K562 (cell line): ENCODE data around the gene PGPEP1. TPM values are rescaled to one million over a fixed set of nuclear protein-coding genes. Genes with fewer than 3 reads are reported as not detected.
A peak's percentile ranks its signal among the peaks of the same experiment; 100 is the strongest.

ENCODE experiments used
- ARID3A ChIP-seq: IDR thresholded peaks from 2 replicates; pipeline ENCODE4 v1.6.1; 2012; ENCODE audit warnings: low read depth, low read length, improper control_type of control experiment, borderline replicate concordance
- CLOCK ChIP-seq: fragments of 250-450 bp; sonication (Bioruptor Pico); IDR thresholded peaks from 2 replicates; pipeline ENCODE4 v1.4.0; 2020; ENCODE audit warnings: mild to moderate bottlenecking, moderate library complexity, borderline replicate concordance
- FOXJ2 ChIP-seq: fragments of 200-800 bp; sonication (Bioruptor generic); IDR thresholded peaks from 2 replicates; pipeline ENCODE4 v1.6.1; 2016; ENCODE audit warnings: missing genetic modification characterization, missing compliant biosample characterization
- HNRNPUL1 ChIP-seq: fragments of 200-400 bp; formaldehyde crosslinking; IDR thresholded peaks from 2 replicates; pipeline ENCODE4 v1.6.1; 2017; ENCODE audit warnings: low read length
- KDM4B ChIP-seq, 2 experiments: fragments of 450-650 bp in 1 of 2; sonication (generic) in 1 of 2; IDR thresholded peaks; 2 replicates each; pipeline ENCODE4 v1.6.1; 2016 to 2017; ENCODE audit warnings: borderline replicate concordance in 2 of 2, antibody characterized with exemption in 1 of 2, low read depth in 1 of 2, mild to moderate bottlenecking in 1 of 2
- NR2C2 ChIP-seq, 2 experiments: fragments of 200-800 bp in 1 of 2; sonication (Bioruptor generic) in 1 of 2; sonication (generic) in 1 of 2; formaldehyde crosslinking in 1 of 2; IDR thresholded peaks; 2 replicates each; pipeline versions ENCODE4 v1.6.1 to v1.8.0; 2016 to 2022; ENCODE audit warnings: mild to moderate bottlenecking in 1 of 2, missing compliant biosample characterization in 1 of 2, missing genetic modification characterization in 1 of 2, missing genetic modification reagents in 1 of 2
- PHB2 ChIP-seq: fragments of 450-650 bp; IDR thresholded peaks from 2 replicates; pipeline ENCODE4 v1.6.1; 2017; ENCODE audit warnings: low read depth
- RBBP5 ChIP-seq: fragments of 200-600 bp; sonication (generic); IDR thresholded peaks from 2 replicates; pipeline ENCODE4 v1.6.1; 2012; ENCODE audit warnings: borderline replicate concordance, mild to moderate bottlenecking, low read length, control low read depth, inconsistent platforms; ENCODE audit not compliant: insufficient read depth, poor library complexity, severe bottlenecking
- RBM39 ChIP-seq: fragments of 200-400 bp; formaldehyde crosslinking; optimal IDR thresholded peaks from 2 replicates; pipeline ENCODE3; 2018; ENCODE audit warnings: low read depth, low read length
- STAT6 ChIP-seq: sonication (generic); formaldehyde crosslinking; IDR thresholded peaks from 2 replicates; pipeline ENCODE4 v1.8.1; 2023; ENCODE audit warnings: mild to moderate bottlenecking, missing genetic modification reagents
- TAF15 ChIP-seq: fragments of 200-400 bp; formaldehyde crosslinking; IDR thresholded peaks from 2 replicates; pipeline ENCODE4 v1.6.1; 2017; ENCODE audit warnings: mild to moderate bottlenecking, low read depth, low read length, moderate library complexity
- ZFP36 ChIP-seq: fragments of 150-350 bp; IDR thresholded peaks from 2 replicates; pipeline ENCODE4 v1.6.1; 2018; ENCODE audit warnings: low read length, low read depth; ENCODE audit not compliant: partially characterized antibody
- ZKSCAN1 ChIP-seq: fragments of 150-350 bp; IDR thresholded peaks from 2 replicates; pipeline ENCODE4 v1.6.1; 2016; ENCODE audit warnings: low read depth, low read length
- ZNF431 ChIP-seq: sonication (generic); formaldehyde crosslinking; IDR thresholded peaks from 2 replicates; pipeline ENCODE4 v1.8.0; 2022; ENCODE audit warnings: mild to moderate bottlenecking, missing genetic modification reagents
- polyA plus RNA-seq, 8 experiments: library from polyadenylated mRNA; depleted of rRNA in 4 of 8; stranded (reverse) in 5 of 8; unstranded in 3 of 8; fragments of >200 nt; fragmentation: Nextera tagmentation in 2 of 8; fragmentation: Illumina TruSeq in 1 of 8; extraction: Ambion mirVana in 2 of 8; extraction: Trizol in 1 of 8; gene quantifications; 2 replicates each; pipeline versions ENCODE4 v1.2.1 to v1.2.3, GENCODE V29; 2011 to 2014; ENCODE audit warnings: inconsistent platforms in 1 of 8, missing spikeins in 1 of 8
- total RNA-seq, 7 experiments: library from RNA; depleted of rRNA in 6 of 7; stranded (reverse); fragments of >200 nt in 6 of 7; fragmentation: Illumina TruSeq in 2 of 7; extraction: Trizol in 2 of 7; gene quantifications; 2 replicates each; pipeline versions ENCODE4 v1.2.1 to v1.2.3, GENCODE V29; 2011 to 2021; ENCODE audit warnings: low replicate concordance in 1 of 7

Gene PGPEP1
- total and polyA plus RNA-seq, 9 of the 15 experiments (the other 6 are each of a cell fraction or from before 2014, with no cell fraction given): 10.0 to 69.6 (median 33.5) TPM

- TF ChIP-seq NR2C2 (CRISPR knock-in tag; IDR thresholded peaks at IDR 0.05): no peak
- peak; percentile 91 for TF ChIP-seq NR2C2 (tag; IDR thresholded peaks at IDR 0.05)
- TF ChIP-seq TAF15: no peak
- TF ChIP-seq HNRNPUL1: no peak
- no peak for TF ChIP-seq RBBP5
- no peak for TF ChIP-seq ZFP36
- no peak for TF ChIP-seq RBM39
- no peak for TF ChIP-seq ZKSCAN1
- TF ChIP-seq PHB2: no peak
- no peak for TF ChIP-seq STAT6 (CRISPR knock-in tag)
- no peak for TF ChIP-seq ZNF431
- TF ChIP-seq ARID3A: 0 out of 2 replicates have a peak, but pooled peaks have one; percentile 40
- no peak for TF ChIP-seq CLOCK (CRISPR knock-in tag)
- TF ChIP-seq KDM4B (IDR thresholded peaks at IDR 0.05; ENCODE audit: borderline replicate concordance in 2 of 2, low read depth in 1 of 2): no peak
- TF ChIP-seq FOXJ2 (tag): peak; percentile 87
Measured at GRCh38 chr19:18364826-18365528, 24.6 kb downstream of the PGPEP1 start (continued).
